Measurements from ENCODE around the gene UNC5C.

UNC5C gene

GRCh38 chr4:95537863-95538488 is 10.8 kb downstream of the UNC5C start:
- TF ChIP-seq CTCF (IDR thresholded peaks at IDR 0.05; ENCODE audit: low read depth, low read length): no peak

GRCh38 chr4:95537191-95537590 is 11.6 kb downstream of the UNC5C start:
- H3K4me3 ChIP-seq (ENCODE audit: low read depth, low read length): no peak overlapping the region
- no peak for TF ChIP-seq CTCF (IDR thresholded peaks at IDR 0.05; ENCODE audit: low read depth, low read length)

More at GRCh38 chr4:95537863-95538488, 10.8 kb downstream of the UNC5C start:
- H3K4me3 ChIP-seq (ENCODE audit: low read depth, low read length): no peak overlapping the region

GRCh38 chr4:95536650-95537049 is 12.1 kb downstream of the UNC5C start:
- no peak for TF ChIP-seq CTCF (IDR thresholded peaks at IDR 0.05; ENCODE audit: low read depth, low read length)
- H3K4me3 ChIP-seq (ENCODE audit: low read depth, low read length): no peak overlapping the region

GRCh38 chr4:95535180-95535579 is 13.6 kb downstream of the UNC5C start:
- TF ChIP-seq CTCF (IDR thresholded peaks at IDR 0.05; ENCODE audit: low read depth, low read length): no peak
- no peak overlapping the region for H3K4me3 ChIP-seq (ENCODE audit: low read depth, low read length)

- TF ChIP-seq CTCF (IDR thresholded peaks at IDR 0.05; ENCODE audit: low read depth, low read length): no peak
- H3K4me3 ChIP-seq (ENCODE audit: low read depth, low read length): no peak overlapping the region
Observed at GRCh38 chr4:95534032-95534431, 14.7 kb downstream of the UNC5C start.

- TF ChIP-seq CTCF (IDR thresholded peaks at IDR 0.05; ENCODE audit: low read depth, low read length): no peak
- H3K4me3 ChIP-seq (ENCODE audit: low read depth, low read length): no peak overlapping the region
Observed at GRCh38 chr4:95533254-95533653, 15.5 kb downstream of the UNC5C start.

GRCh38 chr4:95532305-95532704 is 16.5 kb downstream of the UNC5C start:
- TF ChIP-seq CTCF (IDR thresholded peaks at IDR 0.05; ENCODE audit: low read depth, low read length): no peak
- no peak overlapping the region for H3K4me3 ChIP-seq (ENCODE audit: low read depth, low read length)
